WERI-Rb-1 (cell line): ENCODE data around the gene ZNF383.
"Not testable (repeated sequence)": the region's sequence is repeated elsewhere in the genome, so short reads cannot be mapped to it uniquely, and the experiment has no call there.

Experiments used
- DNase-seq: peaks from one replicate; pipeline ENCODE4 v3.0.0-alpha.2; 2020
- H3K27ac ChIP-seq: fragments of 250-450 bp; sonication (Bioruptor Pico); 2 replicates; pipeline ENCODE4 v1.5.1; 2020; ENCODE audit warnings: mild to moderate bottlenecking, moderate library complexity
- H3K27me3 ChIP-seq: fragments of 250-450 bp; sonication (Bioruptor Pico); 2 replicates; pipeline ENCODE4 v1.5.1; 2021; ENCODE audit warnings: mild to moderate bottlenecking, low read depth, moderate library complexity; ENCODE audit not compliant: insufficient read depth, severe bottlenecking
- H3K36me3 ChIP-seq: fragments of 250-450 bp; sonication (Bioruptor Pico); 2 replicates; pipeline ENCODE4 v1.5.1; 2020; ENCODE audit warnings: mild to moderate bottlenecking, moderate library complexity
- H3K4me3 ChIP-seq: 2 replicates; pipeline ENCODE4 v1.5.1; 2011; ENCODE audit warnings: low read depth, mild to moderate bottlenecking, control low read depth, low read length
- H3K9me3 ChIP-seq: fragments of 250-450 bp; sonication (Bioruptor Pico); 2 replicates; pipeline ENCODE4 v1.5.1; 2021; ENCODE audit warnings: mild to moderate bottlenecking, moderate library complexity; ENCODE audit not compliant: severe bottlenecking
- TF ChIP-seq, protein P1 (sequence below): IDR thresholded peaks from 2 replicates; pipeline ENCODE4 v1.5.1; 2011; ENCODE audit warnings: low read depth, mild to moderate bottlenecking, control low read depth, inconsistent platforms, low read length

The ZNF383 gene

GRCh38 chr19:37217775-37218591, at the start of gene ZNF383:
Gene ZNF383, plus strand, starts transcription at chr19:37218214. Its CDS starts 12,240 bp downstream, at chr19:37230454.
- TF ChIP-seq, protein P1, sequence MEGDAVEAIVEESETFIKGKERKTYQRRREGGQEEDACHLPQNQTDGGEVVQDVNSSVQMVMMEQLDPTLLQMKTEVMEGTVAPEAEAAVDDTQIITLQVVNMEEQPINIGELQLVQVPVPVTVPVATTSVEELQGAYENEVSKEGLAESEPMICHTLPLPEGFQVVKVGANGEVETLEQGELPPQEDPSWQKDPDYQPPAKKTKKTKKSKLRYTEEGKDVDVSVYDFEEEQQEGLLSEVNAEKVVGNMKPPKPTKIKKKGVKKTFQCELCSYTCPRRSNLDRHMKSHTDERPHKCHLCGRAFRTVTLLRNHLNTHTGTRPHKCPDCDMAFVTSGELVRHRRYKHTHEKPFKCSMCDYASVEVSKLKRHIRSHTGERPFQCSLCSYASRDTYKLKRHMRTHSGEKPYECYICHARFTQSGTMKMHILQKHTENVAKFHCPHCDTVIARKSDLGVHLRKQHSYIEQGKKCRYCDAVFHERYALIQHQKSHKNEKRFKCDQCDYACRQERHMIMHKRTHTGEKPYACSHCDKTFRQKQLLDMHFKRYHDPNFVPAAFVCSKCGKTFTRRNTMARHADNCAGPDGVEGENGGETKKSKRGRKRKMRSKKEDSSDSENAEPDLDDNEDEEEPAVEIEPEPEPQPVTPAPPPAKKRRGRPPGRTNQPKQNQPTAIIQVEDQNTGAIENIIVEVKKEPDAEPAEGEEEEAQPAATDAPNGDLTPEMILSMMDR: no peak

GRCh38 chr19:37172368-37173366, 45.3 kb upstream of the ZNF383 start, which contains the start of gene ZNF585A:
Gene ZNF585A, minus strand, starts transcription at chr19:37172695. Its CDS starts 2,785 bp downstream, at chr19:37169910.
- peaks cover 3% of the 10 kb centered on the region for H3K9me3 ChIP-seq
- peak within 1 kb of the TSS; percentile 90 for H3K4me3 ChIP-seq
- peak; percentile 94 for DNase-seq
- peak within 1 kb of the TSS; percentile 32 for H3K27ac ChIP-seq
- TF ChIP-seq, protein P1: peak; percentile 32; the same call in 1 of the 2 replicates
- no peaks in the 10 kb centered on the region for H3K27me3 ChIP-seq
- peaks cover 17% of the 10 kb centered on the region for H3K36me3 ChIP-seq

More at GRCh38 chr19:37217775-37218591, at the start of gene ZNF383:
- Histone ChIP-seq H3K9me3 (no peaks in the 10 kb centered on the region), H3K27me3 (no peaks in the 10 kb centered on the region), H3K27ac (peak within 1 kb of the TSS; percentile 84), H3K4me3 (peak within 1 kb of the TSS; percentile 75), H3K36me3 (peaks cover 12% of the 10 kb centered on the region)
- peak; percentile 94 for DNase-seq

DNA sequence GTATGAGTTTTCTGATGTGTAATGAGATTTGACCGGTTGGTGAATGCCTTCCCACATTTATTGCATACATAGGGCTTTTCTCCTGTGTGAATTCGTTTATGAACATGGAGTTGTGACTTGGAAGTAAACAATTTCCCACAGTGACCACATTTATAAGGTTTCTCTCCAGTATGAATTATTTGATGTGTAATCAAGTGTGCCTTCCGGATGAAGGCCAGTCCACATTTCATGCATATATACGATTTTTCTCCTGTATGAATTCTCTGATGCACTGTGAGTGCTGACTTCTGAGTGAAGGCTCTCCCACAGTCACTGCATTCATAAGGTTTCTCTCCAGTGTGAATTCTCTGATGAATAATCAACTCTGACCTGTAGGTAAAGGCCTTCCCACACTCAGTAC, 31.9 kb upstream of the ZNF383 start:
- H3K9me3 ChIP-seq, H3K27me3 ChIP-seq, H3K4me3 ChIP-seq, DNase-seq, H3K27ac ChIP-seq: not testable (repeated sequence)
- H3K36me3 ChIP-seq: peaks cover 31% of the 10 kb centered on the region

DNA sequence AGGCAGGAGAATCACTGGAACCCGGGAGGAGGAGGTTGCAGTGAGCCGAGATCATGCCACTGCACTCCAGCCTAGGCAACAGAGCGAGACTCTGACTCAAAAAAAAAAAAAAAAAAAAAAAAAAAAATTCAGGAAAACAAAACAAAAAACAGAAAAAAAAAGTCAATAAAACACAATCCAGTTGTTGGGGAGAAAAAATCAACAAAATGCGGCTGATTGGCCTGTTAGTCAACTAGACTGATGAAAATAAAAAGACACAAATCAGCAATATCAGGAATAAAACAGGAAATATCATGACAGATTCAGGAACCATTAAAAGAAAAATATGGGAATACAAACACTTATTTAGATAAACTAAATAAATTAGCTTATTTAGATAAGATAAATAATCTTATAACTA, 22.8 kb upstream of the ZNF383 start:
- not testable (repeated sequence) for H3K27me3 ChIP-seq, H3K4me3 ChIP-seq, H3K9me3 ChIP-seq, H3K27ac ChIP-seq, DNase-seq
- H3K36me3 ChIP-seq: peaks cover 21% of the 10 kb centered on the region

DNA sequence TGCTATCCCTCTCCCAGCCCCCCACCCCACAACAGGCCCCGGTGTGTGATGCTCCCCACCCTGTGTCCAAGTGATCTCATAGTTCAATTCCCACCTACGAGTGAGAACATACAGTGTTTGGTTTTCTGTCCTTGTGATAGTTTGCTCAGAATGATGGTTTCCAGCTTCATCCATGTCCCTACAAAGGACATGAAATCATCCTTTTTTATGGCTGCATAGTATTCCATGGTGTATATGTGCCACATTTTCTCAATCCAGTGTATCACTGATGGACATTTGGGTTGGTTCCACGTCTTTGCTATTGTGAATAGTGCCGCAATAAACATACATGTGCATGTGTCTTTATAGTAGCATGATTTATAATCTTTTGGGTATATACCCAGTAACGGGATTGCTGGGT, 20.9 kb upstream of the ZNF383 start:
- not testable (repeated sequence) for H3K4me3 ChIP-seq, H3K27me3 ChIP-seq, DNase-seq

GRCh38 chr19:37197768-37198167, 20.2 kb upstream of the ZNF383 start:
- Histone ChIP-seq H3K4me3 (no peak overlapping the region), H3K9me3 (peaks cover 6% of the 10 kb centered on the region), H3K36me3 (peaks cover 15% of the 10 kb centered on the region), H3K27me3 (no peaks in the 10 kb centered on the region), H3K27ac (no peak overlapping the region)
- no peak for DNase-seq
- TF ChIP-seq, protein P1: no peak

More for the DNA sequence above, 20.9 kb upstream of the ZNF383 start:
- H3K9me3 ChIP-seq, H3K27ac ChIP-seq: not testable (repeated sequence)
- H3K36me3 ChIP-seq: peaks cover 14% of the 10 kb centered on the region

- Histone ChIP-seq H3K4me3 (peak overlapping the region; percentile 75), H3K27ac (no peak overlapping the region), H3K9me3 (no peaks in the 10 kb centered on the region), H3K36me3 (peaks cover 8% of the 10 kb centered on the region), H3K27me3 (no peaks in the 10 kb centered on the region)
- no peak for DNase-seq
- TF ChIP-seq, protein P1: no peak
Observed at GRCh38 chr19:37217480-37217774, 587 bp upstream of the ZNF383 start.
